Measurements from ENCODE around the gene NDUFS6. TPM values are rescaled to one million over a fixed set of nuclear protein-coding genes. Genes with fewer than 3 reads are reported as not detected.

The NDUFS6 gene
- total and polyA plus RNA-seq, 7 experiments from 2014 or later, result 14.2 to 61.7 (median 17.5) TPM

DNA sequence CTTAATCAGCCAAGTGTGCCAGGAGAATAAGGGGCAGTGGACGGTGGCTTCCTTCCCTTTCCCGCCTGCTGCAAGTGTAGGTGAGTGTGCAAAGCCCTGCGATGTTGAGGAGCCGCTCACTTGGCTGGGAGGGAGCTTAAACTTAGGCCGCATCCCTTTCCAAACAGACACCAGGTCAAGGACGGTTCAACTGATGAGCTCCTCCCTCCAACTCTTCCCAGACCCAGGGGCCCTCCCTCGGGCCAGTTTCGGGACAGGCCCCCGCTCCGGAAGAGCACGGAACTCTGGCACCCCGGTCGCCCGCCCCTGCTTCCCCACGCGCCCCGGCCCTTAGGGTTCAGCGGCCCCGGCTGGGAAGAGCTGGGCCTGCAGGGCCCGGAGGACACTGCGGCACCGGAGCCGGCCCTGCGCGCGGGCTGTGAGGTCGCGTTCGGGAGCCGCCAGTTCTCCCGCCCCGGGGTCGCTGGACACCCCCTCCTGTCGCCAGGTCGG lies 2.1 kb upstream of the NDUFS6 start:
- Mint-ChIP-seq H3K4me3 (peak overlapping the region; percentile 77 to 100 (median 98)), H3K27me3 (no peaks in the 10 kb centered on the region), H3K36me3 (peaks cover 13 to 24% (median 14%) of the 10 kb centered on the region in 5 donors), H3K9me3 (peaks cover 0 to 4% (median 0%) of the 10 kb centered on the region in 11 donors), H3K27ac (peak overlapping the region in 8 of 9 donors; percentile 74 to 99 (median 87)), H3K4me1 (peaks cover 41 to 64% (median 55%) of the 10 kb centered on the region in 7 donors)
- peak overlapping the region; percentile 88 for H3K27ac ChIP-seq (ENCODE audit: low read depth, low read length)
- H3K27me3 ChIP-seq (ENCODE audit: control insufficient read depth in 2 of 2, insufficient read depth in 2 of 2, low read length in 2 of 2), result no peaks in the 10 kb centered on the region
- POLR2A ChIA-PET, result no interaction called here
- peaks cover 12 to 13% of the 10 kb centered on the region in 2 donors for H3K4me1 ChIP-seq (ENCODE audit: control insufficient read depth in 2 of 2, insufficient read depth in 2 of 2, low read length in 2 of 2)
- H3K4me3 ChIP-seq (ENCODE audit: low read length), result peak overlapping the region; percentile 63
- no peaks in the 10 kb centered on the region for H3K9me3 ChIP-seq (ENCODE audit: control insufficient read depth in 2 of 3, low read length in 3 of 3)
- CTCF ChIA-PET, result no interaction called here
- peaks cover 0 to 48% (median 4%) of the 10 kb centered on the region in 3 experiments for H3K36me3 ChIP-seq (ENCODE audit: control insufficient read depth in 2 of 3, insufficient read depth in 3 of 3, low read length in 3 of 3)
- ATAC-seq (peak; percentile 36), DNase-seq (peak in 5 of 9 donors; percentile 10 to 64 (median 26))
- intact Hi-C loops (cut with micrococcal nuclease), result loop anchor here (1.0 to 10.0 kb wide), 3 partner anchors 36 to 1014 kb away; partner anchors contain the start of genes CLPTM1L (in 1 of the 2) and ZDHHC11B (in 1 of the 2)

DNA sequence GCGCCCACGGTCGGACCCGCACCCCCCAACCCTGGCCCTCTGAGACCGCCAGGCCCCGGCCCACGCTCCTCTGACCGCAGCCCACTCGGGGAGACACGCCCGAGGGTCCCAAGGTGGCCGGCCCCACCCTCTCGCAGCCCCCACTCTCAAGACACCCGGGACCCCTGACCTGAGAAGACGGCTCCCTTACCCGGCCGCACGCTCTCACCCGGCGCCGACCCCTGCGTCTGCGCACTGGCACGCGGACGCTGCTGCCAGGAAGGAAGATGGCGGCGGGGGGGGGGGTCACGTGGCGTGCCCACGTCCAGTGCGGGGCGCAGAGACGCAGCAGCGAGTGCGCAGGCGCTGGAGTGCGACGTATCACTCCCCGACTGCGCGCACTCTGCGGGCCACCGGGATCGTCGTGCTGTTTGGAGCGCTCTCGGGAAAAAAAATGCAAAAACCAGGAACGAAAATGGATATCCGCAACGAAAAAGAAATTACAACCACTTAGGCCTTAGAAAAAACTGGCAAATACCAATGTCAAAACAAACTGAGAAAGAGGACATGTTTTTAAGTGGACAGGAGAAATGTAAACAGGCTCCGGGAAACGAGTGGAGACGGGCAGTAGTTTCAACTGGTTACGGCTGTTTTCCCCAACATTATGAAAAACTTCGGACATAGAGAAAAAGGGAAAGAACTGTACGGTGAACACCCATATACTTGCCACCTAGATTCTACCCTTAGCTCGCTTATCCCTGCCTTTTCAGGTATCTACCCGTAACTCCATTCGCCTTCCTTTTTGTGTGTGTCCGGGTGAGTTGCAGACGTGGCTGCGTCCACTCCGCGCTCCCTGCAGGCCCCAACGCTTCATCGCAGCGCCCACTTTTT lies 1.4 kb upstream of the NDUFS6 start, which contains the start of gene MRPL36:
MRPL36 (minus strand) TSS at position 236 of the 870 bp plus-strand sequence. CDS start 902 bp downstream, outside the sequence.
- ATAC-seq (peak; percentile 84), DNase-seq (peak; percentile 79 to 92 (median 87))
- intact Hi-C loops (cut with micrococcal nuclease), result loop anchor here (1.0 to 10.0 kb wide), 11 partner anchors 37 to 1185 kb away; partner anchors contain the start of genes CLPTM1L (in 2 of the 2), CEP72 (in 1 of the 2), LPCAT1 (in 1 of the 2) and SLC12A7 (in 1 of the 2)
- Histone ChIP-seq H3K27me3 (ENCODE audit: control insufficient read depth in 2 of 2, insufficient read depth in 2 of 2, low read length in 2 of 2) (no peaks in the 10 kb centered on the region), H3K36me3 (ENCODE audit: control insufficient read depth in 2 of 3, insufficient read depth in 3 of 3, low read length in 3 of 3) (peaks cover 4 to 55% (median 5%) of the 10 kb centered on the region in 3 experiments), H3K4me1 (ENCODE audit: control insufficient read depth in 2 of 2, insufficient read depth in 2 of 2, low read length in 2 of 2) (peaks cover 12 to 13% of the 10 kb centered on the region in 2 donors), H3K4me3 (ENCODE audit: low read length) (peak within 1 kb of the TSS; percentile 63), H3K27ac (ENCODE audit: low read depth, low read length) (peak within 1 kb of the TSS; percentile 88), H3K9me3 (ENCODE audit: control insufficient read depth in 2 of 3, low read length in 3 of 3) (no peaks in the 10 kb centered on the region)
- H3K36me3 Mint-ChIP-seq, result peaks cover 13 to 30% (median 15%) of the 10 kb centered on the region in 5 donors
- H3K27me3 Mint-ChIP-seq, result no peaks in the 10 kb centered on the region
- peak within 1 kb of the TSS; percentile 95 to 100 (median 99) for H3K27ac Mint-ChIP-seq
- ChIA-PET POLR2A (interaction anchor here (0.7 to 2.6 kb wide), 8 partner anchors 7 to 1580 kb away, joined by 3 to 14 read pairs (median 6); no protein-coding TSS in a partner anchor), CTCF (interaction anchor here (0.5 to 0.9 kb wide), 2 partner anchors 62 to 1668 kb away, joined by 3 to 5 read pairs; no protein-coding TSS in a partner anchor)
- peak within 1 kb of the TSS; percentile 93 to 100 (median 99) for H3K4me3 Mint-ChIP-seq
- H3K9me3 Mint-ChIP-seq, result peaks cover 0 to 4% (median 0%) of the 10 kb centered on the region in 11 donors
- peaks cover 41 to 69% (median 60%) of the 10 kb centered on the region in 7 donors for H3K4me1 Mint-ChIP-seq

DNA sequence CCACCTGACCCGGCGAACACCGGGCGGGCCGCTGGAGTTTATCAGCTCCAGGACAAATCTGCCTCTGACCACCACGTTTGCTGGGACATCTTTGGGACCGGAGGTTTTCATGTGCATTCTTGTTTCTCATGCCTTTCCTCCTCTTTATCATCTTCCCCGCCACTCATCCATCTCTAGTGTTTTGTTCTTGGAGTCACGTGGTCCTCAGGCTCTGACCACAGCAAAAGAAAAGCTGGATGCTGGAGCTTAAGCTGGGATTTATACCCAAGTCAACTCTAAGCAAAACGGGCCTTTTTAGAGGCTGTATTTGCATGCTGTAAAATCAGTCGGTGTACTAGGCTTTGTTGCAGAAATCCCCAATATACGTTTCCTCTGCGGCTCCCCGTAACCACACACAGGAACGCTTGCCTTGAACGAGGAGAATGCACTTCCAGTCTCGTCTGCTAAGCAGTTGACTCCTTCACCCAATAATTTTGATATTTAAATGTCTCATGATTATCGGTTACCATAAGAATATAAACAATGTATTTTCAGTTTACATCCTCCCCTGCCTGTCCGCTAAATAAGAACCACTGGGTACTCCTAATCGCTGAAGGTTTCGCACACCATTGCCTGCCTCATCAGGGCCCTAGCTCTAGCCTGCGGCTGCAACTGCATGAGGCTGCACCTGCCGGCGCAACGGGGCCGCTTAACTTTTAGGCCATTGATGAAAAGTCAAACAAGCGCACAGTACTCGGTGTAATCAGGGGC lies 560 bp upstream of the NDUFS6 start:
- H3K4me3 ChIP-seq (ENCODE audit: low read length), result peak overlapping the region; percentile 63
- Mint-ChIP-seq H3K4me3 (peak overlapping the region; percentile 93 to 100 (median 99)), H3K27me3 (no peaks in the 10 kb centered on the region), H3K27ac (peak overlapping the region; percentile 95 to 100 (median 99)), H3K4me1 (peaks cover 38 to 68% (median 54%) of the 10 kb centered on the region in 7 donors), H3K36me3 (peaks cover 13 to 31% (median 15%) of the 10 kb centered on the region in 5 donors), H3K9me3 (peaks cover 0 to 4% (median 0%) of the 10 kb centered on the region in 11 donors)
- peak overlapping the region; percentile 88 for H3K27ac ChIP-seq (ENCODE audit: low read depth, low read length)
- DNase-seq (peak in 7 of 9 donors; percentile 62 to 75 (median 67)), ATAC-seq (peak; percentile 65)
- intact Hi-C loops (cut with micrococcal nuclease), result loop anchor here (1.0 to 10.0 kb wide), 10 partner anchors 8 to 1186 kb away; partner anchors contain the start of genes CEP72 (in 1 of the 2), CLPTM1L (in 1 of the 2), LPCAT1 (in 1 of the 2) and SLC12A7 (in 1 of the 2)
- H3K27me3 ChIP-seq (ENCODE audit: control insufficient read depth in 2 of 2, insufficient read depth in 2 of 2, low read length in 2 of 2), result no peaks in the 10 kb centered on the region
- POLR2A ChIA-PET, result interaction anchor here (0.6 to 2.6 kb wide), 13 partner anchors 8 to 1582 kb away, joined by 3 to 14 read pairs (median 4); partner anchors contain the start of genes CCDC127 and SDHA
- H3K4me1 ChIP-seq (ENCODE audit: control insufficient read depth in 2 of 2, insufficient read depth in 2 of 2, low read length in 2 of 2), result peaks cover 12 to 13% of the 10 kb centered on the region in 2 donors
- no peaks in the 10 kb centered on the region for H3K9me3 ChIP-seq (ENCODE audit: control insufficient read depth in 2 of 3, low read length in 3 of 3)
- CTCF ChIA-PET, result interaction anchor here (0.9 to 1.0 kb wide), 2 partner anchors 63 to 133 kb away, joined by 3 read pairs; no protein-coding TSS in a partner anchor
- H3K36me3 ChIP-seq (ENCODE audit: control insufficient read depth in 2 of 3, insufficient read depth in 3 of 3, low read length in 3 of 3), result peaks cover 4 to 63% (median 6%) of the 10 kb centered on the region in 3 experiments

DNA sequence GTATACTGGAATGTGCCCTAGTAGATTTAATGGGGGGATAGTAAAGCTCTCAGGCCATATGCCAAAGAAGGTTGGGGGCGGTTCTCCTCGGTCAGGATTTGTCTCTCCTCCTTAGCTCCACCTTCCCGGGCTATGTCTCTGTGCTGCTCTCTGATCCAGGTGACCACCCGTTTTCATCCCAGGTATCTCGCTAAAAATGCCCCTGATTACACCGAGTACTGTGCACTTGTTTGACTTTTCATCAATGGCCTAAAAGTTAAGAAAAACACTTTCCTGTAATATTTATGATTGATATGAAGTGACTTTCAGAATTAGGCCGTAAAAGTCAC lies 724 bp downstream of the NDUFS6 start:
- Mint-ChIP-seq H3K4me3 (peak overlapping the region; percentile 93 to 100 (median 99)), H3K27ac (peak overlapping the region; percentile 3 to 99 (median 96)), H3K27me3 (no peaks in the 10 kb centered on the region), H3K9me3 (peaks cover 0 to 4% (median 0%) of the 10 kb centered on the region in 11 donors), H3K36me3 (peaks cover 13 to 39% (median 19%) of the 10 kb centered on the region in 5 donors), H3K4me1 (peaks cover 33 to 68% (median 58%) of the 10 kb centered on the region in 7 donors)
- intact Hi-C loops (cut with micrococcal nuclease), result loop anchor here (1.0 to 10.0 kb wide), 10 partner anchors 10 to 1187 kb away; partner anchors contain the start of genes CEP72 (in 1 of the 2), CLPTM1L (in 1 of the 2), LPCAT1 (in 1 of the 2) and SLC12A7 (in 1 of the 2)
- peak overlapping the region; percentile 63 for H3K4me3 ChIP-seq (ENCODE audit: low read length)
- DNase-seq (no peak), ATAC-seq (no peak)
- H3K36me3 ChIP-seq (ENCODE audit: control insufficient read depth in 2 of 3, insufficient read depth in 3 of 3, low read length in 3 of 3), result peaks cover 9 to 63% (median 10%) of the 10 kb centered on the region in 3 experiments
- CTCF ChIA-PET, result no interaction called here
- POLR2A ChIA-PET, result interaction anchor here (1.0 to 2.6 kb wide), 4 partner anchors 9 to 486 kb away, joined by 3 to 13 read pairs (median 4); no protein-coding TSS in a partner anchor
- H3K9me3 ChIP-seq (ENCODE audit: control insufficient read depth in 2 of 3, low read length in 3 of 3), result no peaks in the 10 kb centered on the region
- H3K4me1 ChIP-seq (ENCODE audit: control insufficient read depth in 2 of 2, insufficient read depth in 2 of 2, low read length in 2 of 2), result peaks cover 12 to 13% of the 10 kb centered on the region in 2 donors
- H3K27ac ChIP-seq (ENCODE audit: low read depth, low read length), result peak overlapping the region; percentile 88
- no peaks in the 10 kb centered on the region for H3K27me3 ChIP-seq (ENCODE audit: control insufficient read depth in 2 of 2, insufficient read depth in 2 of 2, low read length in 2 of 2)

DNA sequence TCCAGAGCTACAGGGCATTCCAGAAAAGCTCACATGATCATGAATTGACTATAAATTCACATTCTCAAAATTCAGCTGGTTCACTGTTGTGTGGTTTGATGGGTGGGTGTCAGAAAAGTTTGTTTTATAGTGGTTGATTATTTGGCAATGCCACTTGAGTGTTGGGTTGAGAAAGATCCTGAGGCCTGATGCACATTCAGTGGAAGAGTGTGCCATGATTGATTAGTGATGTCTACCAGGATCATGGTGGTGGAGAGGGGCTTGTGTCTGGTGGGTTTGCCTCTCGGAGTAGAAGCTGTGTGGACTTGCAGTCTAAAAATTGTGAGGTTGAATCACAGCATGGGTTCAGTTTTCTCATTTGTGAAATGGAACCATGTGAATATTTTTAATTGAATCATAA lies 2.0 kb downstream of the NDUFS6 start:
- Histone ChIP-seq H3K36me3 (ENCODE audit: control insufficient read depth in 2 of 3, insufficient read depth in 3 of 3, low read length in 3 of 3) (peaks cover 7 to 63% (median 9%) of the 10 kb centered on the region in 3 experiments), H3K27ac (ENCODE audit: low read depth, low read length) (no peak overlapping the region), H3K4me3 (ENCODE audit: low read length) (no peak overlapping the region), H3K27me3 (ENCODE audit: control insufficient read depth in 2 of 2, insufficient read depth in 2 of 2, low read length in 2 of 2) (no peaks in the 10 kb centered on the region), H3K9me3 (ENCODE audit: control insufficient read depth in 2 of 3, low read length in 3 of 3) (no peaks in the 10 kb centered on the region), H3K4me1 (ENCODE audit: control insufficient read depth in 2 of 2, insufficient read depth in 2 of 2, low read length in 2 of 2) (peaks cover 12 to 13% of the 10 kb centered on the region in 2 donors)
- H3K4me3 Mint-ChIP-seq, result peak overlapping the region; percentile 32 to 99 (median 68)
- peaks cover 0 to 4% (median 0%) of the 10 kb centered on the region in 11 donors for H3K9me3 Mint-ChIP-seq
- H3K36me3 Mint-ChIP-seq, result peaks cover 19 to 41% (median 22%) of the 10 kb centered on the region in 5 donors
- intact Hi-C loops (cut with micrococcal nuclease), result loop anchor here (5.0 to 10.0 kb wide), 6 partner anchors 266 to 1188 kb away; partner anchors contain the start of genes CEP72 (in 1 of the 2), CLPTM1L (in 1 of the 2), LPCAT1 (in 1 of the 2) and SLC12A7 (in 1 of the 2)
- POLR2A ChIA-PET, result interaction anchor here (1.0 to 1.6 kb wide), 3 partner anchors 8 to 15 kb away, joined by 3 to 9 read pairs (median 4); no protein-coding TSS in a partner anchor
- no peak for ATAC-seq
- H3K4me1 Mint-ChIP-seq, result peaks cover 39 to 66% (median 57%) of the 10 kb centered on the region in 7 donors
- no peaks in the 10 kb centered on the region for H3K27me3 Mint-ChIP-seq
- CTCF ChIA-PET, result no interaction called here
- DNase-seq, result no peak
- H3K27ac Mint-ChIP-seq, result peak overlapping the region; percentile 8 to 99 (median 54)

Data from naive thymus-derived CD4-positive, alpha-beta T cell (primary cell).